KMS-11 (cell line): ENCODE data around the gene GRM7.

Source experiments
- H2AFZ ChIP-seq: fragments of 200-600 bp; sonication (generic); 2 replicates; pipeline ENCODE4 v1.6.1; 2016; ENCODE audit warnings: antibody characterized with exemption, mixed run types, low read depth
- H3K27ac ChIP-seq: fragments of 200-600 bp; sonication (generic); 2 replicates; pipeline ENCODE4 v1.6.1; 2016; ENCODE audit warnings: mild to moderate bottlenecking, mixed run types
- H3K27me3 ChIP-seq: fragments of 200-600 bp; sonication (generic); 2 replicates; pipeline ENCODE4 v1.6.1; 2017; ENCODE audit warnings: mild to moderate bottlenecking, low read depth, mixed run types, moderate library complexity; ENCODE audit not compliant: insufficient read depth
- H3K36me3 ChIP-seq: fragments of 200-600 bp; sonication (generic); 2 replicates; pipeline ENCODE4 v1.6.1; 2017; ENCODE audit warnings: mild to moderate bottlenecking, mixed run types; ENCODE audit not compliant: insufficient read depth
- H3K4me1 ChIP-seq: fragments of 200-600 bp; sonication (generic); 2 replicates; pipeline ENCODE4 v1.6.1; 2016; ENCODE audit warnings: mild to moderate bottlenecking, low read depth, mixed run types; ENCODE audit not compliant: poor library complexity, severe bottlenecking
- H3K4me2 ChIP-seq: fragments of 200-600 bp; sonication (generic); 2 replicates; pipeline ENCODE4 v1.7.0; 2016; ENCODE audit warnings: mild to moderate bottlenecking, mixed run types
- H3K4me3 ChIP-seq: fragments of 200-600 bp; sonication (generic); IDR thresholded peaks from 2 replicates; pipeline ENCODE4 v1.6.1; 2017; ENCODE audit warnings: low read depth, low read length, mixed read lengths; ENCODE audit not compliant: insufficient read depth
- H3K79me2 ChIP-seq: fragments of 200-600 bp; sonication (generic); 2 replicates; pipeline ENCODE4 v1.6.1; 2016; ENCODE audit warnings: low read depth, mixed run types; ENCODE audit not compliant: insufficient read depth
- H3K9ac ChIP-seq: fragments of 200-600 bp; sonication (generic); 2 replicates; pipeline ENCODE4 v1.6.1; 2016; ENCODE audit warnings: mild to moderate bottlenecking, mixed run types
- H4K20me1 ChIP-seq: fragments of 200-600 bp; sonication (generic); 2 replicates; pipeline ENCODE4 v1.6.1; 2016; ENCODE audit warnings: mild to moderate bottlenecking, mixed run types; ENCODE audit not compliant: insufficient read depth
- TF ChIP-seq, protein P1 (sequence below): fragments of 200-600 bp; sonication (generic); conservative IDR thresholded peaks from 2 replicates; pipeline ENCODE4 v1.6.1; 2017; ENCODE audit warnings: low read depth, mild to moderate bottlenecking, antibody characterized with exemption, low read length, moderate library complexity, mixed read lengths

Gene GRM7

DNA sequence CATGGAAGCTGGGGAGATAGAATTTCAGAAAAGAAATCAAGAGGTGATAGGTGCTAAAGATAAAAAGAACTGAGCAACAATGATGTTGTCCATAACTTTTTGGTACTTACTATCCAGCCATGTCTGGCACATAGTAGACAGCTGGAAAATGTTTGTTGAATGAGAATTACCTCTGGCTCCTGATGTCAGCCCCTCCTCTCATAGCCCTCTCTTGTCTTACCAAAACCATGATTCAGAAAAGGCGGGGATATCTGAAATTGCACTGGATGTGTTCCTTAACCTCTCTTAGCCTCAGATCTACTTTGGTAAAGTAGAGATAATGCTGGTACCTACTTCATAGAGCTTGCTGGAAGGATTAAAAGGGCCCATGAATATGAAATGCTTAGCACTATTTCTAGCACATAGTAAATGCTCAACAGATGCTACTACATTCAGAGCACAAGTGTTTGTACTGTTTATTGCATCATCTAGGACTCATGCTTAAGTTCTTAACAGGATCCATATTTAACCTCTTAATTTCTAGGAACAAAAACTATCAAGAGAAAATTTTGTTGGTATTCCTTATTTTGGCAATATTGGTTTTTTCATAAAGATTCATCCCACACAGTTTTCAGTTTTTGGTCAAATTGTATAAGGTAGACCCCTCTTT lies 859.9 kb downstream of the GRM7 start:
- Histone ChIP-seq H2AFZ (no peak overlapping the region), H3K4me2 (no peak overlapping the region), H3K4me1 (no peaks in the 10 kb centered on the region), H3K36me3 (no peaks in the 10 kb centered on the region), H3K79me2 (no peaks in the 10 kb centered on the region), H3K4me3 (no peak overlapping the region), H3K9ac (no peak overlapping the region), H3K27me3 (no peaks in the 10 kb centered on the region), H4K20me1 (no peaks in the 10 kb centered on the region), H3K27ac (no peak overlapping the region)
- TF ChIP-seq, protein P1, sequence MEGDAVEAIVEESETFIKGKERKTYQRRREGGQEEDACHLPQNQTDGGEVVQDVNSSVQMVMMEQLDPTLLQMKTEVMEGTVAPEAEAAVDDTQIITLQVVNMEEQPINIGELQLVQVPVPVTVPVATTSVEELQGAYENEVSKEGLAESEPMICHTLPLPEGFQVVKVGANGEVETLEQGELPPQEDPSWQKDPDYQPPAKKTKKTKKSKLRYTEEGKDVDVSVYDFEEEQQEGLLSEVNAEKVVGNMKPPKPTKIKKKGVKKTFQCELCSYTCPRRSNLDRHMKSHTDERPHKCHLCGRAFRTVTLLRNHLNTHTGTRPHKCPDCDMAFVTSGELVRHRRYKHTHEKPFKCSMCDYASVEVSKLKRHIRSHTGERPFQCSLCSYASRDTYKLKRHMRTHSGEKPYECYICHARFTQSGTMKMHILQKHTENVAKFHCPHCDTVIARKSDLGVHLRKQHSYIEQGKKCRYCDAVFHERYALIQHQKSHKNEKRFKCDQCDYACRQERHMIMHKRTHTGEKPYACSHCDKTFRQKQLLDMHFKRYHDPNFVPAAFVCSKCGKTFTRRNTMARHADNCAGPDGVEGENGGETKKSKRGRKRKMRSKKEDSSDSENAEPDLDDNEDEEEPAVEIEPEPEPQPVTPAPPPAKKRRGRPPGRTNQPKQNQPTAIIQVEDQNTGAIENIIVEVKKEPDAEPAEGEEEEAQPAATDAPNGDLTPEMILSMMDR, result no peak

DNA sequence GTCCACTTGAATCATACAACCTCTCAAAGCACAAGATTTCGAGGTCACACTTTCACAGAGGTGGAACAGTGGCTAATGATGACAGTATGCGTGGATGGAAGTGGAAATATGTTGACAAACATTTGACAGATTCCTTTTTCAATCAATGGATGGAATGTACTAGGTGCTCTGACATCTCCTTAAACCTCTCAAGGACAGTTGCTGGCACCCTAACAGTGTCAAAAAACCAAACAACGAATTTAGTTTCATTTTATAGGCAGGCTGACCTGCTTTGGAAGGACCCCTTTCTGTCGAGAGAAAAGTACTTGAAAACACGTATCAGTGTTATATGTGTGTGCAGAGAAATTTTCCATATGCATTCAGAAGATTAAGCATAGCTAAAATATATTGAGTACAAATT lies 861.0 kb downstream of the GRM7 start:
- Histone ChIP-seq H3K79me2 (no peaks in the 10 kb centered on the region), H2AFZ (no peak overlapping the region), H3K27ac (no peak overlapping the region), H3K4me1 (no peaks in the 10 kb centered on the region), H3K4me3 (no peak overlapping the region), H4K20me1 (no peaks in the 10 kb centered on the region), H3K36me3 (no peaks in the 10 kb centered on the region), H3K4me2 (no peak overlapping the region), H3K27me3 (no peaks in the 10 kb centered on the region), H3K9ac (no peak overlapping the region)
- TF ChIP-seq, protein P1, result no peak

DNA sequence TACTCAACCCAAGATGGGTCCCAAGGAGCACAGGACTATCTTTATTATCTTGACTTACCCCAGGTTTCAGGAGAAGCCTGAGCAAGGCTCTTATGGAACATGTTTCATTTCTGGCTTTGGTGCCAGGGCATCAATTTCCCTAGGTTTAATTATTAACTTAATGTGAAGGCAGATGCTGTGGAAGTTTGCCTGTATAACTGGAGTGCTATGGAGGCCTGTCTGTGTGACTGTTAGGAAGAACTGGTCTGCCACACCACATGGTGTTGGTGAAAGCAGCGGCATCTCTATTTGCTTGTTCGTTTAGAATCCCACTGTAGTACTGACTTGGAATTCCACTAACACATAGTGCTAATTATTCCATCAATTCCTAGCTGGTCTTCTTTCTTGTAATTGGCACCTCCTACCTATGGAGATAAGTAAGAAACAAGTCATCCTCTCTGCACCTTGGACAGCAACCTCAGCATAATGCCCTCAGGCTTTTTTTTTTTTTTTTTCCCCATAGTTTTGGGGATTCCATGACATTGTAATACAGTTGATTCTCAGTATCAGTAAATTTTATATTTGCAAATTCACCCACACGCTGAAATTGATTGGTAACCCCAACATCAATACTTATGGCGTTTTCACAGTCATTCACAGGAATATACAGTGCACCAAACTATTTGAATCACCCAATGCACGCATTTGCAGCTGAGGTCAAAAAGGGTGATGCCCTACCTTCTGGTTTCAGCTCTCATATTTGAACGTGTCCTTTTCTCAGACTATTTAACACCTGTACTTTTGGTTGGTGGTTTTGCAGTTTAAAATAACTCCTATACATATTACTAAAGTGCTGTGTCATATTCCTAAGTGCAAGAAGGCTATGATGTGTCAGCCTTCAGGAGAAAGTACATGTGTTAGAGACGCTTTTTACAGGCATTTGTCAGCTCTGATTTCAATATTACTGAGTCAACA lies 867.9 kb downstream of the GRM7 start:
- Histone ChIP-seq H3K4me1 (peaks cover 5% of the 10 kb centered on the region), H2AFZ (no peak overlapping the region), H3K9ac (no peak overlapping the region), H4K20me1 (no peaks in the 10 kb centered on the region), H3K4me2 (no peak overlapping the region), H3K4me3 (no peak overlapping the region), H3K79me2 (no peaks in the 10 kb centered on the region), H3K27me3 (no peaks in the 10 kb centered on the region), H3K36me3 (no peaks in the 10 kb centered on the region), H3K27ac (no peak overlapping the region)
- TF ChIP-seq, protein P1, result no peak

DNA sequence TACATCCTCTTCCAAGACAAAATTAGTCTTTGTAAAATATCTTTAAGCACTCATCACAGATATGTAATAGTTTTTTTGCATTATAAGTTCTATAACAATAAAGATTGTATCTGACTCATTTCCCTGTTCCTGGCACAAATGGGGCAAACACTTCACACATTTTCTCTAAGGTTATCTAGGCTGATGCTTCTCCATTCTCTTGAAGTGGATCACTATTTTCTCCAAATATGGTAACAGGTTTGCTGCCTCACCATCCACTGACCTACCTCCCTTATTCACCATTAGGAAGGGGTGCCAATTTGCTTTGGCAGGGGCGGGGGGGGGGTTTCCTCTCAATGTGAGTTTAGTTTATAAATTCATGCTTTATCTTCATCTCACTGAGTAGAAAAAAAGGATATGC lies 873.0 kb downstream of the GRM7 start:
- TF ChIP-seq, protein P1, result no peak
- H3K36me3 ChIP-seq, result no peaks in the 10 kb centered on the region
- no peaks in the 10 kb centered on the region for H3K27me3 ChIP-seq
- no peak overlapping the region for H3K4me3 ChIP-seq
- H3K27ac ChIP-seq, result no peak overlapping the region
- H4K20me1 ChIP-seq, result no peaks in the 10 kb centered on the region
- no peak overlapping the region for H2AFZ ChIP-seq
- no peak overlapping the region for H3K4me2 ChIP-seq
- no peak overlapping the region for H3K9ac ChIP-seq
- peaks cover 5% of the 10 kb centered on the region for H3K4me1 ChIP-seq
- H3K79me2 ChIP-seq, result no peaks in the 10 kb centered on the region
